Measurements from ENCODE around the gene LRRIQ3. TPM values are rescaled to one million over a fixed set of nuclear protein-coding genes. Genes with fewer than 3 reads are reported as not detected.

Gene LRRIQ3, protein sequence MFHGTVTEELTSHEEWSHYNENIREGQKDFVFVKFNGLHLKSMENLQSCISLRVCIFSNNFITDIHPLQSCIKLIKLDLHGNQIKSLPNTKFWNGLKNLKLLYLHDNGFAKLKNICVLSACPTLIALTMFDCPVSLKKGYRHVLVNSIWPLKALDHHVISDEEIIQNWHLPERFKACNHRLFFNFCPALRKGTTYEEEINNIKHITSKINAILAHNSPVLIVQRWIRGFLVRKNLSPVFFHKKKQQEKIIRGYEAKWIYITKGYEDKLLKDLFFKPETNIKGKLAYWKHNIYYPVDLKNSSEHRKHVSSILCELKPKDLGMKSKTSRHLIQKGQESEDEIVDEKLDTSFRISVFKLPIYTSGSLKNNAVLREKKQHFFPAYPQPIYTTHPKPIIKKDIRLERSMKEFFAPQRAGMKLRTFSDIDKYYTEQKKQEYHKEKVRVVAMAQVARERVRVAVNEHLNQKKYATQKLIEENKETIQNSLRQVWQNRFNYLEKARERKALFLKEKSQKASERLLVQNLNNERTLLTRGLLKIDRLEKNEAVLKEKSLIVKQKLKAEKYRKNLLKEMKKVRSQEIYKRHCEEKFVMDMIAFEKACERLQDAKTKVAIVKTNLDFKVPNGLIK
- 3.3 and 4.6 TPM in 2 replicates for polyA plus RNA-seq

GRCh38 chr1:74197657-74198552 lies at the start of gene LRRIQ3, which contains the start of gene FPGT:
LRRIQ3 (minus strand) TSS chr1:74198176; CDS start chr1:74183684, 14,492 bp downstream.
FPGT (plus strand) TSS chr1:74198242; CDS start chr1:74198279, 37 bp downstream.

GRCh38 chr1:74235153-74235552 lies 37.2 kb upstream of the LRRIQ3 start, which contains the start of gene TNNI3K:
TNNI3K (plus strand) TSS chr1:74235387; CDS start chr1:74235452, 65 bp downstream.

Other genes starting within 250 kb of the LRRIQ3 start
- gene FPGT, start 66 bp upstream of the LRRIQ3 start, polyA plus RNA-seq, result 10.9 and 15.7 TPM in 2 replicates
- gene TNNI3K, start 37.2 kb upstream of the LRRIQ3 start, polyA plus RNA-seq, result 0.69 and 1.5 TPM in 2 replicates